Measurements from ENCODE around the gene ENKD1.

The ENKD1 gene

GRCh38 chr16:67647111-67647651, 19.4 kb downstream of the ENKD1 start:
- H3K27me3 ChIP-seq (ENCODE audit: low read depth) = no peaks in the 10 kb centered on the region

GRCh38 chr16:67645397-67646121, 21.0 kb downstream of the ENKD1 start:
- Histone ChIP-seq H3K36me3 (replicated peaks) (peaks cover 6% of the 10 kb centered on the region), H3K9me3 (no peaks in the 10 kb centered on the region), H3K27me3 (ENCODE audit: low read depth) (no peaks in the 10 kb centered on the region), H3K4me1 (peaks cover 5% of the 10 kb centered on the region), H3K4me3 (peak overlapping the region; percentile 33)
- no peak for DNase-seq (ENCODE audit: low spot score in 2 of 2)
- in situ Hi-C loops (cut with MboI; ENCODE audit: low sequenced_read_pairs) = no loop called here

More at GRCh38 chr16:67647111-67647651, 19.4 kb downstream of the ENKD1 start:
- Histone ChIP-seq H3K4me1 (peaks cover 5% of the 10 kb centered on the region), H3K4me3 (no peak overlapping the region), H3K9me3 (no peaks in the 10 kb centered on the region), H3K36me3 (replicated peaks) (peaks cover 7% of the 10 kb centered on the region)
- in situ Hi-C loops (cut with MboI; ENCODE audit: low sequenced_read_pairs) = no loop called here
- DNase-seq (ENCODE audit: low spot score in 2 of 2) = peak in 1 of 2 experiments; percentile 8

GRCh38 chr16:67644038-67644437, 22.5 kb downstream of the ENKD1 start:
- no peak overlapping the region for H3K4me3 ChIP-seq
- H3K27me3 ChIP-seq (ENCODE audit: low read depth) = no peaks in the 10 kb centered on the region
- H3K36me3 ChIP-seq (replicated peaks) = peaks cover 7% of the 10 kb centered on the region
- in situ Hi-C loops (cut with MboI; ENCODE audit: low sequenced_read_pairs) = loop anchor here (5.0 kb wide), 1 partner anchor 92 kb away; no protein-coding TSS in a partner anchor
- H3K9me3 ChIP-seq = no peaks in the 10 kb centered on the region
- H3K4me1 ChIP-seq = peaks cover 5% of the 10 kb centered on the region
- DNase-seq (ENCODE audit: low spot score in 2 of 2) = no peak

- Histone ChIP-seq H3K36me3 (replicated peaks) (peaks cover 24% of the 10 kb centered on the region), H3K4me1 (peaks cover 5% of the 10 kb centered on the region), H3K4me3 (no peak overlapping the region), H3K9me3 (no peaks in the 10 kb centered on the region), H3K27me3 (ENCODE audit: low read depth) (no peaks in the 10 kb centered on the region)
- in situ Hi-C loops (cut with MboI; ENCODE audit: low sequenced_read_pairs) = loop anchor here (5.0 kb wide), 1 partner anchor 90 kb away; no protein-coding TSS in a partner anchor
- DNase-seq (ENCODE audit: low spot score in 2 of 2) = no peak
Observed at GRCh38 chr16:67641779-67642708, 24.5 kb downstream of the ENKD1 start.

GRCh38 chr16:67637625-67638024, 28.9 kb downstream of the ENKD1 start:
- no peak overlapping the region for H3K4me3 ChIP-seq
- peaks cover 56% of the 10 kb centered on the region for H3K36me3 ChIP-seq (replicated peaks)
- in situ Hi-C loops (cut with MboI; ENCODE audit: low sequenced_read_pairs) = no loop called here
- H3K9me3 ChIP-seq = no peaks in the 10 kb centered on the region
- H3K27me3 ChIP-seq (ENCODE audit: low read depth) = no peaks in the 10 kb centered on the region
- no peak for DNase-seq (ENCODE audit: low spot score in 2 of 2)
- no peaks in the 10 kb centered on the region for H3K4me1 ChIP-seq

- H3K4me3 ChIP-seq = no peak overlapping the region
- no peak for DNase-seq (ENCODE audit: low spot score in 2 of 2)
- no peaks in the 10 kb centered on the region for H3K4me1 ChIP-seq
- no peaks in the 10 kb centered on the region for H3K9me3 ChIP-seq
- H3K27me3 ChIP-seq (ENCODE audit: low read depth) = no peaks in the 10 kb centered on the region
- in situ Hi-C loops (cut with MboI; ENCODE audit: low sequenced_read_pairs) = no loop called here
- peaks cover 63% of the 10 kb centered on the region for H3K36me3 ChIP-seq (replicated peaks)
Observed at GRCh38 chr16:67636713-67637112, 29.8 kb downstream of the ENKD1 start.

- no peaks in the 10 kb centered on the region for H3K27me3 ChIP-seq (ENCODE audit: low read depth)
- H3K36me3 ChIP-seq (replicated peaks) = peaks cover 68% of the 10 kb centered on the region
- no peak overlapping the region for H3K4me3 ChIP-seq
- in situ Hi-C loops (cut with MboI; ENCODE audit: low sequenced_read_pairs) = no loop called here
- DNase-seq (ENCODE audit: low spot score in 2 of 2) = no peak
- H3K4me1 ChIP-seq = no peaks in the 10 kb centered on the region
- no peaks in the 10 kb centered on the region for H3K9me3 ChIP-seq
Observed at GRCh38 chr16:67632415-67633172, 34.0 kb downstream of the ENKD1 start.

GRCh38 chr16:67628216-67628615, 38.3 kb downstream of the ENKD1 start:
- no peaks in the 10 kb centered on the region for H3K4me1 ChIP-seq
- H3K27me3 ChIP-seq (ENCODE audit: low read depth) = no peaks in the 10 kb centered on the region
- H3K9me3 ChIP-seq = no peaks in the 10 kb centered on the region
- in situ Hi-C loops (cut with MboI; ENCODE audit: low sequenced_read_pairs) = no loop called here
- H3K4me3 ChIP-seq = no peak overlapping the region
- peaks cover 64% of the 10 kb centered on the region for H3K36me3 ChIP-seq (replicated peaks)
- no peak for DNase-seq (ENCODE audit: low spot score in 2 of 2)

GRCh38 chr16:67613808-67614207, 52.7 kb downstream of the ENKD1 start:
- DNase-seq (ENCODE audit: low spot score in 2 of 2) = peak in 1 of 2 experiments; percentile 50
- H3K4me3 ChIP-seq = no peak overlapping the region
- no peaks in the 10 kb centered on the region for H3K9me3 ChIP-seq
- in situ Hi-C loops (cut with MboI; ENCODE audit: low sequenced_read_pairs) = no loop called here
- H3K4me1 ChIP-seq = no peaks in the 10 kb centered on the region
- H3K27me3 ChIP-seq (ENCODE audit: low read depth) = no peaks in the 10 kb centered on the region
- H3K36me3 ChIP-seq (replicated peaks) = peaks cover 60% of the 10 kb centered on the region

Measured in HAP-1 (cell line).